CD14-positive monocyte (primary cell): ENCODE data around the gene LAMTOR3. TPM values are rescaled to one million over a fixed set of nuclear protein-coding genes. Genes with fewer than 3 reads are reported as not detected.

Source experiments
- DNase-seq, 3 donors: peaks; one replicate each; pipeline ENCODE4 v3.0.0-alpha.2; 2011 to 2022
- H2AFZ ChIP-seq: 2 replicates; pipeline ENCODE4 v1.6.0; 2012; ENCODE audit warnings: mild to moderate bottlenecking, low read depth, low read length, inconsistent platforms; ENCODE audit not compliant: insufficient read depth, poor library complexity, severe bottlenecking
- H3K27ac ChIP-seq, 2 donors: 1 replicate in 1 of 2; 2 replicates in 1 of 2; pipeline ENCODE4 v1.5.1; 2012 to 2013; ENCODE audit warnings: low read length in 2 of 2, control low read depth in 1 of 2, inconsistent platforms in 1 of 2, low read depth in 1 of 2, mild to moderate bottlenecking in 1 of 2
- H3K27me3 ChIP-seq, 2 donors: one replicate each; pipeline versions ENCODE4 v1.6.0 to v1.6.1; 2011 to 2013; ENCODE audit warnings: low read length in 2 of 2; ENCODE audit not compliant: control insufficient read depth in 2 of 2, insufficient read depth in 2 of 2
- H3K36me3 ChIP-seq, 2 donors: replicated peaks in 1 of 2; 1 replicate in 1 of 2; 2 replicates in 1 of 2; pipeline versions ENCODE4 v1.5.1 to v1.6.1; 2012 to 2013; ENCODE audit warnings: low read length in 2 of 2, control low read depth in 1 of 2, inconsistent platforms in 1 of 2, mild to moderate bottlenecking in 1 of 2; ENCODE audit not compliant: insufficient read depth in 2 of 2, control insufficient read depth in 1 of 2
- H3K4me1 ChIP-seq, 2 donors: 1 replicate in 1 of 2; 2 replicates in 1 of 2; pipeline versions ENCODE4 v1.5.1 to v1.6.1; 2012 to 2013; ENCODE audit warnings: low read length in 2 of 2, control low read depth in 1 of 2, inconsistent platforms in 1 of 2, mild to moderate bottlenecking in 1 of 2, moderate library complexity in 1 of 2; ENCODE audit not compliant: insufficient read depth in 2 of 2, control insufficient read depth in 1 of 2
- H3K4me2 ChIP-seq: replicated peaks from 2 replicates; pipeline ENCODE3; 2012; ENCODE audit warnings: low read length, moderate library complexity, mild to moderate bottlenecking; ENCODE audit not compliant: poor library complexity, severe bottlenecking; ENCODE audit errors: extremely low read depth
- H3K4me3 ChIP-seq, 3 experiments: fragments of 200-600 bp in 1 of 3; sonication (generic) in 1 of 3; replicated peaks in 1 of 3; 1 replicate in 2 of 3; 2 replicates in 1 of 3; pipeline ENCODE4 v1.5.1; 2011 to 2013; ENCODE audit warnings: low read length in 3 of 3, mild to moderate bottlenecking in 3 of 3, control low read depth in 2 of 3, low read depth in 2 of 3, inconsistent platforms in 1 of 3, moderate library complexity in 1 of 3
- H3K79me2 ChIP-seq: 2 replicates; pipeline ENCODE4 v1.6.0; 2012; ENCODE audit warnings: mild to moderate bottlenecking, control low read depth, inconsistent platforms, low read length, moderate library complexity; ENCODE audit not compliant: insufficient read depth
- H3K9ac ChIP-seq: 2 replicates; pipeline ENCODE4 v1.6.0; 2017; ENCODE audit warnings: low read length, mild to moderate bottlenecking; ENCODE audit not compliant: insufficient read depth, poor library complexity, severe bottlenecking
- H3K9me3 ChIP-seq, 2 donors: replicated peaks in 1 of 2; 1 replicate in 1 of 2; 2 replicates in 1 of 2; pipeline versions ENCODE4 v1.5.1 to v1.6.1; 2012 to 2013; ENCODE audit warnings: low read length in 2 of 2, control low read depth in 1 of 2; ENCODE audit not compliant: control insufficient read depth in 1 of 2, insufficient read depth in 1 of 2
- H4K20me1 ChIP-seq: 2 replicates; pipeline ENCODE4 v1.6.0; 2012; ENCODE audit warnings: mild to moderate bottlenecking, low read length, control low read depth, moderate library complexity; ENCODE audit not compliant: insufficient read depth
- H3K27ac Mint-ChIP-seq, 7 donors: one replicate each; pipeline ENCODE4 v1.8.0; 2020; ENCODE audit warnings: mild to moderate bottlenecking in 7 of 7, mixed read lengths in 7 of 7, moderate library complexity in 6 of 7, inconsistent platforms in 2 of 7
- H3K27me3 Mint-ChIP-seq, 3 donors: one replicate each; pipeline ENCODE4 v1.8.0; 2021 to 2022; ENCODE audit warnings: low read depth in 3 of 3, mild to moderate bottlenecking in 3 of 3, mixed read lengths in 3 of 3, moderate library complexity in 3 of 3, inconsistent platforms in 1 of 3
- H3K36me3 Mint-ChIP-seq, 2 donors: one replicate each; pipeline ENCODE4 v1.8.0; 2020; ENCODE audit warnings: mixed read lengths in 2 of 2, inconsistent platforms in 1 of 2, mild to moderate bottlenecking in 1 of 2
- H3K4me1 Mint-ChIP-seq: one replicate; pipeline ENCODE4 v1.8.0; 2020; ENCODE audit warnings: mild to moderate bottlenecking, mixed read lengths
- H3K4me3 Mint-ChIP-seq, 2 donors: one replicate each; pipeline ENCODE4 v1.8.0; 2020; ENCODE audit warnings: mild to moderate bottlenecking in 2 of 2, mixed read lengths in 2 of 2, moderate library complexity in 1 of 2
- H3K9me3 Mint-ChIP-seq, 7 donors: one replicate each; pipeline ENCODE4 v1.8.0; 2020 to 2022; ENCODE audit warnings: mixed read lengths in 7 of 7, mild to moderate bottlenecking in 6 of 7, moderate library complexity in 6 of 7, inconsistent platforms in 2 of 7
- WGBS: methylation state at CpG from one replicate; pipeline ENCODE4 v1.1.5; 2013; ENCODE audit warnings: missing lambda C conversion rate; ENCODE audit not compliant: insufficient coverage; 5-methylcytosine and 5-hydroxymethylcytosine counted together
- intact Hi-C, 2 donors: fragments of 100-400 bp; cut with micrococcal nuclease; formaldehyde crosslinking; loops; one replicate each; pipeline versions ENCODE4 v1.15.0 to v1.15.1; 2023
- polyA plus RNA-seq, 3 donors: library from polyadenylated mRNA; depleted of rRNA in 1 of 3; unstranded in 2 of 3; stranded (reverse) in 1 of 3; fragments of 300-500 nt in 2 of 3; fragments of >200 nt in 1 of 3; fragmentation: Illumina TruSeq in 2 of 3; gene quantifications; 1 replicate in 2 of 3; 2 replicates in 1 of 3; pipeline ENCODE4 v1.2.3, GENCODE V29; 2012 to 2021
- TF ChIP-seq, protein P1 (sequence below): fragments of 200-600 bp; IDR thresholded peaks from one replicate; pipeline ENCODE4 v1.8.0; 2022; ENCODE audit warnings: antibody characterized with exemption, mild to moderate bottlenecking

The LAMTOR3 gene
- polyA plus RNA-seq, 3 donors: 19.9 to 83.3 (median 62.5) TPM

DNA sequence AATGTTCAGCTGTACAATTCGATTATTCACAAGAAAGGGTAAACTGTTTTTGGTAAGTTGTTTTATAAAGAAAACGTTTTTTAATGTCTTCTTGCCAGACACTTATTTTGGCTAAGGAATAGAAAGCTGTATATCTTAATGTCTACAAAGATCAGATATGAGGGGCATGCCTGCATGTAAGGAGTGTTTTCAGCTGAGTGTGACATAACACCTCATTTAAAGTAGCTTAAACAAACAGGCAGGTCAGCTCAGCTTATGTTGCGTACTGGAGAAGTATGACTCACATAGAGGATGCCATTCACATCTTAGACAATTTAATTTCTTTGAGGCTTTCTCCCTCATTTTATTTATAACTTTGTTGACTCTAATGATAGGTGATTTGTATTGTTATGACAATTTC is 30.4 kb downstream of the LAMTOR3 start:
- no peak for DNase-seq
- no peaks in the 10 kb centered on the region for H3K27me3 Mint-ChIP-seq
- H3K36me3 ChIP-seq: peaks cover 76 to 94% of the 10 kb centered on the region in 2 donors
- H3K9me3 Mint-ChIP-seq: no peaks in the 10 kb centered on the region
- peak overlapping the region in 1 of 2 donors; percentile 38 for H3K27ac ChIP-seq
- H3K36me3 Mint-ChIP-seq: peaks cover 71 to 90% of the 10 kb centered on the region in 2 donors
- peaks cover 19 to 25% of the 10 kb centered on the region in 2 donors for H3K4me1 ChIP-seq
- TF ChIP-seq, protein P1, sequence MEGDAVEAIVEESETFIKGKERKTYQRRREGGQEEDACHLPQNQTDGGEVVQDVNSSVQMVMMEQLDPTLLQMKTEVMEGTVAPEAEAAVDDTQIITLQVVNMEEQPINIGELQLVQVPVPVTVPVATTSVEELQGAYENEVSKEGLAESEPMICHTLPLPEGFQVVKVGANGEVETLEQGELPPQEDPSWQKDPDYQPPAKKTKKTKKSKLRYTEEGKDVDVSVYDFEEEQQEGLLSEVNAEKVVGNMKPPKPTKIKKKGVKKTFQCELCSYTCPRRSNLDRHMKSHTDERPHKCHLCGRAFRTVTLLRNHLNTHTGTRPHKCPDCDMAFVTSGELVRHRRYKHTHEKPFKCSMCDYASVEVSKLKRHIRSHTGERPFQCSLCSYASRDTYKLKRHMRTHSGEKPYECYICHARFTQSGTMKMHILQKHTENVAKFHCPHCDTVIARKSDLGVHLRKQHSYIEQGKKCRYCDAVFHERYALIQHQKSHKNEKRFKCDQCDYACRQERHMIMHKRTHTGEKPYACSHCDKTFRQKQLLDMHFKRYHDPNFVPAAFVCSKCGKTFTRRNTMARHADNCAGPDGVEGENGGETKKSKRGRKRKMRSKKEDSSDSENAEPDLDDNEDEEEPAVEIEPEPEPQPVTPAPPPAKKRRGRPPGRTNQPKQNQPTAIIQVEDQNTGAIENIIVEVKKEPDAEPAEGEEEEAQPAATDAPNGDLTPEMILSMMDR: no peak
- intact Hi-C loops: no loop called here
- H3K4me3 ChIP-seq: no peak overlapping the region
- H2AFZ ChIP-seq: no peak overlapping the region
- H3K4me3 Mint-ChIP-seq: no peak overlapping the region
- peak overlapping the region in 2 of 7 donors; percentile 10 to 61 for H3K27ac Mint-ChIP-seq
- peaks cover 19% of the 10 kb centered on the region for H3K4me1 Mint-ChIP-seq
- no peak overlapping the region for H3K4me2 ChIP-seq
- H4K20me1 ChIP-seq: peaks cover 30% of the 10 kb centered on the region
- no peaks in the 10 kb centered on the region for H3K9me3 ChIP-seq
- H3K79me2 ChIP-seq: peaks cover 35% of the 10 kb centered on the region
- no peak overlapping the region for H3K9ac ChIP-seq
- no CpG with 5 or more reads among the region's 3 CpGs for WGBS
- H3K27me3 ChIP-seq: no peaks in the 10 kb centered on the region

DNA sequence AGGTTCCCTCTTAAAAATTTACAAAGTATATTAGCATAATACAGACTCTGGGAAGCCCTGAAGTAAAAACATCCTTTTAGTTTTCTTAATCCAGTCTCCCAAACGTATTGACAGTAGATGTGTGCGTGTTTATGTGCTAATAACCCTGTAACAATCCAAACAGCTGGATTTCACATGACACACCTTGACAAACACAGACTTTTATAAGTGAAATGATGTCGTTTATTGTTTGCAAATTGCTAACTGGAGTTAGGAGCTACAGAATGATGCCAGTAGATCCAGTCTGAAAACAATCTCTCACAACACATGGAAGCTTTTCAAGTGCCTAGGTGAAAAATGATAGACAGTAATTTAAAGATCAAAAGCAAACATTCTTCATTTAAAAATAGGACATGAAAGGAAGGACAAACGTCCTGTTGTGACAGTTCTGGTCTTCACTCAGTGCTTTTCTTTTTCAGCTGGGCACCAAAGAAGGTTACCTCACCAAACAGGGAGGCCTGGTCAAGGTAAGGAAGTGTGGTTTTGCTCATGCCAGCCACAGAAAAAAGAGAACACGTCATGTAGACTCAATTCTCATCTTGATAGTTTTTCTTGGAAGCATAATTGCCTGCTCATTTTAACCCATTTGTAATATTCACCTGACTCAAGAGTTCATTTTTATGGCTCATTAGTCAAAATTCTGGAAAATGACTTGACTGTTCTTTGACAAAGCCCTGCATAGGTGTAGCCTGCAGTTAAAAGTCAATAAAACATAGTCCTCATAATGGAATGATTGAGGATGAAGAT is 32.9 kb downstream of the LAMTOR3 start:
- H2AFZ ChIP-seq: no peak overlapping the region
- H3K27me3 ChIP-seq: no peaks in the 10 kb centered on the region
- no peak overlapping the region for H3K9ac ChIP-seq
- Mint-ChIP-seq H3K4me3 (no peak overlapping the region), H3K27ac (peak overlapping the region; percentile 5 to 75 (median 36)), H3K9me3 (no peaks in the 10 kb centered on the region), H3K36me3 (peaks cover 56 to 80% of the 10 kb centered on the region in 2 donors), H3K4me1 (peaks cover 39% of the 10 kb centered on the region), H3K27me3 (no peaks in the 10 kb centered on the region)
- DNase-seq: peak in 1 of 3 donors; percentile 23
- H3K4me1 ChIP-seq: peaks cover 39 to 49% of the 10 kb centered on the region in 2 donors
- H3K36me3 ChIP-seq: peaks cover 52 to 71% of the 10 kb centered on the region in 2 donors
- TF ChIP-seq, protein P1: no peak
- H3K79me2 ChIP-seq: peaks cover 47% of the 10 kb centered on the region
- H4K20me1 ChIP-seq: peaks cover 27% of the 10 kb centered on the region
- H3K4me3 ChIP-seq: no peak overlapping the region
- H3K9me3 ChIP-seq: no peaks in the 10 kb centered on the region
- no peak overlapping the region for H3K4me2 ChIP-seq
- no CpG with 5 or more reads among the region's 5 CpGs for WGBS
- intact Hi-C loops: no loop called here
- peak overlapping the region in 1 of 2 donors; percentile 69 for H3K27ac ChIP-seq
